HG03378 (cell line): Measurements from ENCODE around the gene CAMK1G.

Experiments used
- ATAC-seq: cut with Tn5 transposase; IDR thresholded peaks from one replicate; pipeline ENCODE4 v1.9.1; 2021; ENCODE audit warnings: mild to moderate bottlenecking, moderate library complexity; ENCODE audit not compliant: unreplicated experiment

CAMK1G gene

DNA sequence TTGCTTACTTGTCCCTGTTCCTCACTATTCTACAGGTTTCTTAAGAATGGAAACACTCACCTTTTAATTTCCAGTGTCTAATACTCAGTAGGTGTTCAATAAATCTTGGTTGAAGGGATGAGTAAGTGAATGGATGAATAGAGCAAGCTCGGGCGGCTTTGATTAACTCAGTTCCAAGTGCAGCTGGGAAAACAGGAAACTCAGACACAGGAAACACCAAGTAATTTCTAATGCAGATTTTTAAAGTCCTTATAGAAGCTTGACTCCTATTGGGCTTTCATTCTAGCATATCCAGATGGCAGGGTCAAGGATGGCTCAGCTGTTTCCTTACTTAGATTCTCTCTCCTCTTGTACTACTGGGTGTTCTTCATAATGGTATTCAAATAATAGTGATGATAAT, 14.0 kb downstream of the CAMK1G start:
- no peak for ATAC-seq

DNA sequence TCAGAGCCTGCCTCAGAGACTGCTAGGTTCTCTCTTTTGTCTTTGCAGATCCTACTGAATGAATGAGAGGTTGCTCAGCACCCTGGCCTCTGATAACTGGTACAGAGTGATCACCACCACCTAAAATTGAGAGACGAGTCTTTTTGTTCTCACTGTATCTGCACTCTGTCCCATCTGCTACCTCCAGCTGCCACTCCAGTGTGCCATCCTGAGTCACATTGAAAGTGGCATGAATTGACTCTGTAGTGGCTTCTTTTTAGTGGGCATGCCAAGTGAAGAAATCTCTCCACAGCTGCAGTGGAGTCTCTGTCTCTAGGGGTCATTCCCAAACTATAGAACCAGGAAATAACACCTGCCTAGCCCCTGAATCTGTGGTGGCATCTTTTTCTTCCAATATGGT, 14.7 kb downstream of the CAMK1G start:
- no peak for ATAC-seq

DNA sequence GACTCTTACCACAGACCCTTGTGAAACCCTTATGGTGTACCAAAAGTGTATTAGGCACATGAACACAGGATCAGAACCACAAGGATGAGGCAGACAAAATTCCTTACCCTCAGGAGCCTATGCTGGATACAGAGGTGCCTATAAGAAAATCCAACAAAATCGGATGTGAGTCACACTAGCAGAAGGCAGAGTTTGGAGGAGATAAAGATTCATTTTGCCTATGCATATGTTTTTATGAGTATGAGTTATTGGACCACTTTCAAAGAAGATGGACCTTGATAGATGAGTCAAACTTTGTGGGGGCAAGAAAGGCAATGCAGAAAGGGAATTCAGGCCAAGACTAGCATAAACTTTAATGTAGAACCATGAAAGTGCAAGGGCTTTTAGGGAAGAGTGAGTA, 17.0 kb downstream of the CAMK1G start:
- no peak for ATAC-seq

DNA sequence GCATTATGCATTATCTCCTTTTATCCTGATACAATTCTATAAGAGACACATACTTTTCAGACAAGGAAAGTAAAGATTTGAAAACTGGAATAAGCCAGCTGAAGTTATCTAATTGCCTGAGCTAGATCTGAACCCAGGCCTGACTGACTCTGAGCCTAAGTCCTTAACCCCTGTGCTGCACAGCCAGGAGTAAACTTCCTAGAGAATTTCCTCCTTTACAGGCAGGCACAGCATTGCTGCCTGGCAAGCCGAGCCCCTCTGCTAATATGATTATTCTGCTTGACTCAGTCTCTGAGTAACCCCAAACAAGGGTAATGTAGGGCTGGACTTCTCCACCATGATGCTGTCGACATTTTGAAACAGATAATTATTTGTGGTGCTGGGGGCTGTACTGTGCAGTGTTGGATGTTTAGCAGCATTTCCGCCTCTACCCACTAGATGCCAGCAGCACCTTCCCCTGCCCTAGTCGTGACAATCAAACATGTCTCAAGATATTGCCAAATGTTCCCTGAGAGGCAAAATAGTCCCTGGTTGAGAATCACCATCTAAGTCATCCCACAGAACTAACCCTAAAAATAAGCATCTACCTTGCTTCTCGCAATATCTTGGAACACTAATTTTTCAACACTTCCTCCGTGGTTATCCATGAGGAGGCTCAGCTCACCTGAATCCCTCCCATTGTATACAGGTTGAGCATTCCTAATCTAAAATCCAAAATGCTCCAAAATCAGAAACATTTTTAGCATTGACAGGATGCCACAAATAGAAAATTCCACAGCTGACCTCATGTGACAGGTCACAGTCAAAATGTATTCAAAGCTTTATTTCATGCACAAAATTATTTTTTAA, 18.5 kb downstream of the CAMK1G start:
- no peak for ATAC-seq

DNA sequence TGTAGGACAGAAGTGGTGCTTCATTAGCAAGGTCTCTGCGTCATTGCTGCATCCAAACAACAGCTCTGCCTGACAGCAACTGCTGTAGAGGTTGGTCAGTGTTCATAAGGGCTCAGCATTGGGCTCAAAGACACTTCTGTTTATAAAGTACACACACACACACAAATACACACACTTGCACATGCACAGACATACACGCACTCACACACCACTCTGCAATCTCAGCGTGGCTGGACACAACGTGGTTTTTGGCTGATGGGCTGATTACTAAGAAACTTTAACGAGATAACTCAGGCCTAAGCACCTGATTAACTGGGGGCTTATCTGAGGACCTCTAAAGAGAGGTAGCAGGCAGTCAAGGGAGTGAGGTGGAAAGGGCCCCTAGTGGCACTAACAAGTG, 20.4 kb downstream of the CAMK1G start:
- ATAC-seq = no peak

DNA sequence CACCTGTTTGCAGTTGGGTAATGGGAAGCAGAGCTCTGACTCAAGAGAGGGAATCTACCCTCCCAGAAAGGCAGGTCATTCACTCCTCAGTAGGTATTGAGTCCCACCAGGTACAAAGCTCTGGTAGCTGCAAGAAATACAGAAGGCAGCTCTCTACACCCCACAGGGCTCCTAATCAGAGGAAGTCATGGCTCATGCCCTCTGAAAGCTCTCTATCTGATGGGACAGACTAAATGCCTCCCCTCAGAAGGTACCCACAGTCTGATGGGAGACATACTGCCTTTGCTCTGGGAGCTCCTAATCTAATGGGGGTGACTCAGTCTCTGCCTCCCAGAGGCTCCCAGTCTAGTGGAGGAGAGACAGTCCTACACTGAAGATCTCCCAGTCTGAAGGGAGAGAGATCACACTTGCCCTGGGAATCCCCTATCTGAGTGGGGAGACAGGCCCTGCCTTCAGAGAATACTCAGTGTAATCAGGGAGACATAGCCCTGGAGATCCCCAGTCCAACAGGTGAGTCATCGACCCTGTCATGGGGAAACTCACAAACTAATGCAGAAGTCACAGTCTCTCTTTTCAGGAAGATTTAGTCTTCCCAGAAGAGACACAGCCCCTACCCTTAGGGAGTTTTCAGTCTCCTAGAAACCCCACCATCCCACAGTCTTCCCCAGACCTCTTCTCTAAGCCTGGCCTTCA, 23.7 kb downstream of the CAMK1G start:
- peak; percentile 92 for ATAC-seq

DNA sequence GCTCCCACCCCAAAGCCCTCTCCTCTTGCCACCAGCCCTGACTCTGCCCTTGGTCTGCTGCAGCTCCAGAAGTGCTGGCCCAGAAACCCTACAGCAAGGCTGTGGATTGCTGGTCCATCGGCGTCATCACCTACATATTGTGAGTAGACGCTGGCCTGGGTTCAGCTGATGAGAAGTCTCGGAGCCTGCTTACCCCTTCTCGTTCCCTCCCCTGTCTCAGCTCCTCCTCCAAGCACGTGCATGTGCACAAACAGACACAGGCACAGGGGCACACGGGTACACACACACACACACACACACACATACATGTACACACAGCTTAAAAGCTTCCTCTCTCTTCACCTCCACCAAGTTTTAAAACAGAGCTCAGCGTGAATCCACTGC, 24.3 kb downstream of the CAMK1G start:
- no peak for ATAC-seq

DNA sequence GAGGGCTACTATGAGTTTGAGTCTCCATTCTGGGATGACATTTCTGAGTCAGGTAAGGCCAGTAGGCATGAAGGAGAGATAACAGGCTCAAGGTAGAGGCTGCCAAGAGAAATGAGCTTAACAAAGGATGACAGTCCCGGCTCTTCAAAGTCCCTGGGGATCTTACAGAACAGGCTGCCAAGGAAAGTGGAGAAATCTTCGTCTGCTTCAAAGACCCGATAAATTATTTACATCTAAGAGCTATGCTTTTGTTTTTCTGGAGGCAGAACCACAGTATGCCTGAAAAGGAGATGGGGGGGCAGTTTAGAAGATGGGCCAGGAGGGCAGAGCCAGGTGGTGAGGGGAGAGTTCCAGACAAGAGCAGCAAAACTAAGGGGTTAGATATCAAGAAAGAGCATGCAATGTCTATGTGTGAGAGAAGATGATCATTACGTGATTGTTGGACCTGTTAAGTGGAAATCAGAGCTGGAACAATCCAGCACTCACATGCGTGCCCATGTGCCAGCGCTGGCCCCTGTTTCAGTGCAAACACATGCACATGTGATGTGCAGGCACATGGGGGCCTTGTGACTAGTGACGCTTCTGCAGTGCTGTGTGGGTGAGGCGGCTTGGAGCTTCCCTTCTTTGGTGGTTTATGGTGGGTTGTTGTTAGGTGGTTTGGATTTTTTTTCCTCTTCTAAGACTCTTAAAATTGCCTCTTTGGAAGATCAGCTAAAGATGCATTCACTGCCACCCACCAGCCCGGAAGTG, 25.7 kb downstream of the CAMK1G start:
- no peak for ATAC-seq

DNA sequence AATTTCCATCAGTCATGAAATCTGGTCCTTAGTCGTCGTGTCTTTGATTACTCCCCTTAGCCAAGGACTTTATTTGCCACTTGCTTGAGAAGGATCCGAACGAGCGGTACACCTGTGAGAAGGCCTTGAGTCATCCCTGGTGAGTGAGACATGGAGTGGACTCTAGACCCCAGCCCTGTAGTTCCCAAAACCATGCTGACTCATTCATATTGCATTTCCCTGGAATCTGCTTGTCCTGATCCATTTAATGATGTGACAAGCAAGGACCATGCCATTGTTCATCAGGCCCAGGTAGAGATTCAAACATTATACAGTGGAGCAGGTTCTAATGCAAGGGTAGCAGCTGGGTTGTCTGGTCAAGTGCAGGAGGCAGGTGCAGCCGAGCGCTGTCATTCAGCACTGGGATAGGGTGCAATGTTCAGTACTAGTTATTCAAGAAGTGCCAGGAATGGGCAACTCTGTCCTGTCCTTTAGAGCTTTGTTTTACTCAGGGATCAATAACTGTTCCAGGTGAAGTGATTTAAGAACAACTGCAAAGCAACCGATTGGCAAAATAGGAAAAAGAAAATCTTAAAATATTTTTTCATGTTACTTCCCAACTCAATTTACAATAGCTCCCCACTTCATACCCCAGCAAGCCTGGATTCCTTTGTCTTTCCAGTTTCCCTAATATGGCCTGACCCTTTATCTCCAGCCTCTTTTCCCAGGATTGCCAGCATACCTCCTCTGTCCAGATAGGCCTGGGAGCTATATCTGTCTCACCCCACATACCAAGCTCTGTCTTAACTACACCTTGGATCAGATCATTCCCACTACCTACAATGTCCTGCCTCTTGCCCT, 26.5 kb downstream of the CAMK1G start:
- no peak for ATAC-seq

DNA sequence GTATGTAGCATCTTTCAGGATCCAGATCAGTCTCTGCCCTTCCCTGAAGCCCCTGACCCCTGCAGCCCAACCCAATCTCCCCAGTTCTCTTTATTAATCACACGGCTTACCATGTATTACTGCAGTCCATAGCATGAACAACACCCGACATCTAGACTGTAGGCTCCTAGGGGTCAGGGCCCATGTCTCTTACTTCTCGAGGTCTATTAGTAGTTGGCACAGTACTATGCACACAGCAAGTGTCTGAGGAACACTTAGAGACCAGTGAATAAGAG, 27.1 kb downstream of the CAMK1G start:
- no peak for ATAC-seq

DNA sequence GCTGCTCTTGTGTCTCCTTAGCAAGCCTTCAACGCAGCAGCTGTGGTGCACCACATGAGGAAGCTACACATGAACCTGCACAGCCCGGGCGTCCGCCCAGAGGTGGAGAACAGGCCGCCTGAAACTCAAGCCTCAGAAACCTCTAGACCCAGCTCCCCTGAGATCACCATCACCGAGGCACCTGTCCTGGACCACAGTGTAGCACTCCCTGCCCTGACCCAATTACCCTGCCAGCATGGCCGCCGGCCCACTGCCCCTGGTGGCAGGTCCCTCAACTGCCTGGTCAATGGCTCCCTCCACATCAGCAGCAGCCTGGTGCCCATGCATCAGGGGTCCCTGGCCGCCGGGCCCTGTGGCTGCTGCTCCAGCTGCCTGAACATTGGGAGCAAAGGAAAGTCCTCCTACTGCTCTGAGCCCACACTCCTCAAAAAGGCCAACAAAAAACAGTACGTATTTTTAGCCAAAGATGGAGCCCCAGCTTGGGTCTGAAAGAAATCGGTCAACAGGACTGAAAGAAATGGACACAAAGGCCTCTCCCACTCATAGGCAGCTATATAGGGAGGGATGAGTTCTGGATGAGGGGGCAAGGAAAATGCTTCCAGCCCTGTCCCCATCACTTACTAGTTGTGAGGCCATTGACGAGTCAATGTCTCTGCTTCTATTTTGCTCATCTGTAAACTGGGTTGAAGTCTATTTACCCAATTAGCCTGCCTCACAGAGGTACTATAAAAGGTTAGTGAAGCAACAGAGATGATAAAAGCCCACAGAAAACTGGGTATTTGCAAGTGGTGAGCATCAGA, 28.5 kb downstream of the CAMK1G start:
- ATAC-seq = no peak

DNA sequence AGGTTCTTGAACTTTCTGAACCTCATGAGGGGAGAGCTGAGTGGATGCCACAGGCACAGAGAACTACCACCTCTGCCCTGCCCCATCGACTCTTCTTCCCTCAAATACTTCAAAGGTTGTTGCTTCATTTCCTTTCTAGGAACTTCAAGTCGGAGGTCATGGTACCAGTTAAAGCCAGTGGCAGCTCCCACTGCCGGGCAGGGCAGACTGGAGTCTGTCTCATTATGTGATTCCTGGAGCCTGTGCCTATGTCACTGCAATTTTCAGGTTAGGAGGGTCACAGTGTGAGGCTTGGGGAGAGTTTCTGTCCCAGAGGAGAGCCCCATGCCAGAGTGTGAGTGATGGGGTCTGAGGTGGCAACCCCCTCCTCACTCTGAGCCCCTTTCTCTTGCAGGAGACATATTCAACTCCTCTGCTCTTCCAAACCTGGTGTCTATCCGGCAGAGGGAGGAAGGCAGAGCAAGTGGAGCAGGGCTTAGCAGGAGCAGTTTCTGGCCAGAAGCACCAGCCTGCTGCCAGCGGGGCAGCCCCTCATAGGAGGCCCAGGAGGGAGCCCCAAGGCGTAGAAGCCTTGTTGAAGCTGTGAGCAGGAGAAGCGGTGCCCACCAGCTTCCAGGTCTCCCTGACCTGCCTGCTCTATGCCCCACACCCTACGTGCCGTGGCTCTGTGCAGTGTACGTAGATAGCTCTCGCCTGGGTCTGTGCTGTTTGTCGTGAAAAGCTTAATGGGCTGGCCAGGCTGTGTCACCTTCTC, 29.3 kb downstream of the CAMK1G start:
- no peak for ATAC-seq

DNA sequence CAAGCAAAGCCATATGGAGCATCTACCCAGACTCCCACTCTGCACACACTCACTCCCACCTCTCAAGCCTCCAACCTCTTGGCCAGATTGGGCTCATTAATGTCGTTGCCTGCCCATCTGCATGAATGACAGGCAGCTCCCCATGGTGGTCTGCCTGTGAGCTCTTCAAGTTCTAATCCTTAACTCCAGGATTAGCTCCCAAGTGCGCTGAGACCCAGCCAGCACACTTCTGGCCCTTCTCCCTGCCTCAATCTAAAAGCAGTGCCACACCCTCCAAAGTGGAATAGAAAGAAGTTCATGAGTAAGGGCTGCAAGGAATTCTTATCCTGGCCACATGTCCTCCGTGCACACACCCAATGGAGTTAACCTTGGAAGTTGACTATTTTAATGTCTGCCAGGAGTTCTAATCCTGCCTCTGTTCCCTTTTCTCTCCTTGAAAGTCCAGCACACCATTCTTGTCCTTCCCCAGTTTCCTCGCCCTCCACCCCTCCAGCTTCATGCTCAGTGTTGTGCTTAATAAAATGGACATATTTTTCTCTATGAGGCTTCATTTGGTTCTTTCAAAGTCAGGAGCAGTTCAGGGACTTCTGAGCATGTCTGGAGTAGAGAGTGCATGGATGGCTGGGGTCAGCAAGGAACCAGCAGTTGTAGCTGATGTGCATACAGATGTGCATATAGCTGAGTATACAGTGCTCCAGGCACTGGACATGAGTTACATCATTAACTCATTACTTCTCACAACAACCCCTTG, 30.1 kb downstream of the CAMK1G start:
- no peak for ATAC-seq

DNA sequence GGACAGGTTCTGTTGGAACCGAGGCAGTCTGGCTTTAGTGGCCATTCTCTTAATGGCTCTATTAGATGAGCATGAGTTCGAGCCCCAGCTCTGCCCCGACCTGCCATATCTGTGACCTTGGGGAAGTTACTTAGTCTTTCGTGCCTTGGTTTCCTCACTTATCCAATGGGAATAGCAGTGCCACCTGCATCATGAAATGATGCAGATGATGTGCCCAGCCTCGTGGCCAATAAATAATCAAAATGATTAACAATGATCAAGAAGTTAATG, 30.6 kb downstream of the CAMK1G start:
- ATAC-seq = no peak

DNA sequence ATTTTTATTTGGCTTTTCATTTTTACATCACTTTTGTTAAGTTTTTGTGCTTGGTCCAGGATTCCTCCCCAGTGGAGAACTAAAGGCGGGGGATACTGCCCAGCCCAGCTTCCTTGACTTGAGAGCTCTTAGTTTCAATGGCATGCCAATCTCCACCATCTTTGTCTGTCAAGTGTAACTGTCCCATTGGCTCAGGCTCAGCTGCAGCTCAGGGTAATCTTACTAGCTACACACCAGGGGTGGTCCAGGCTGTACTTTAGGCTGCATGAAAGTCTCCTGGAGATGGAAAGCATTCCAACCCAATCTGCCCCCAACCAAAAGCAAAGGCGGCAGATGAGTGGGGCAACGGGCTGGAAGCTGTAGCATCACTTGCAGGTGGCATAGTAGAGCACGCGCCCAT, 31.4 kb downstream of the CAMK1G start:
- ATAC-seq = no peak

DNA sequence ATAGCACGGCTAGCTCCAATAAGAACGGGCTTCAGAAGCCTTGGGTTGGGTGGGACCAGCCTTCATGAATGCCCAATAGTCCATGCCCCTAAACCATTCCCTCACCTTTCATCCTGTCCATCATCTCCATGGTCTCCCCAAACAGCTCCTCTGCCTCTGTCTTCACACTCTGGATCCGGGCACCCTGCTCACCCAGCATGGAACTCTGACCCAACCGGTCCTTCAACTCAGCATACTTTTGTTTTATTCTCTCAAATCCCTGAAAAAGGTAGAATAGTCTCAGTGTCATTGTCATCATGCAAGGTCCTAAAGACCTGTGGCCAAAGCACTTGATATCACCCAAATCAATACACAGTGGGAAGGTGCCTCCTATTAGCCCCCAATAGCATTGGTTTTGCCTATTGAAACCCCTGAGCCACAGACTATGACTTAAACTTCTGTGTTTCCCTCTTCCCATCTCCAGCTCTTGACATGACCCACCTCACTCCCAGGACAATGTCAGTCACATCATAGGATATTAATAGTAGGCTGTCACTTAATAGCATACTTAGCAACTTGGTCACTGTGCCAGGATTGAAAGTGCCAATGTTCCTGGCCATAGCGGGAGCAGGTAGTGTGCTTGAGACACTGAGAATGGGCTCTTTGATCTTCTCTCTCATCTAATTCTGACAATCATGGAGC, 33.0 kb downstream of the CAMK1G start:
- no peak for ATAC-seq

DNA sequence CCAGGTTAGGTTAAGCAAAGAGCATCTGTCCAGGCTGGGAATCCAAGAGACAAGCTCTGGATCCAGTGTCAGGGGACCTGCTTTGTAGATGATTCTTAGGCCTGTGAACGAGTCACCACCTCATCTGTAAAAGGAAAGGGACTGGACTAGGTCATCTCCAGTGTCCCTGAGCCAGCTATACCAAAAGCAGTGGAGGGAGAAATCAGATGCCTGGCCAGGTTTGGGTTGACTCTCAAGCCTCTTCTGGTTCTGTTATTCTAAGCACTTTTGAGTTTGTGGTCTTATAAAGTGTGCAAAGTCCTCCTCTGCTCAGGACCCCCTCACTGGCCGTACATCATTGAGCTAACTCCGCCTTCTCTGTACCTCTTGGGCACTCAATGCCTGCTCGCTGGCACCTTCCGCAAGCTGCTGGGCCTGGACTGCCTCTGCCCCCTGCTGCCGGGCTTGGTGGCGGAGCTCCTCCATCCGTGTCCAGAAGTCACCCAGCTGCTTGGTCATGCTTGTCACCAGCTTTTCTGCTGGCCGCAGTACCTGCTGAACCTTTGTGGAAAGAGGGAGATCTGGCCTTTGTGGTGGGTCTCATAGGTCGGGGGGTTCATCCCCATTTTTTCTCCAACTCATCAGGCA, 33.6 kb downstream of the CAMK1G start:
- ATAC-seq = no peak

DNA sequence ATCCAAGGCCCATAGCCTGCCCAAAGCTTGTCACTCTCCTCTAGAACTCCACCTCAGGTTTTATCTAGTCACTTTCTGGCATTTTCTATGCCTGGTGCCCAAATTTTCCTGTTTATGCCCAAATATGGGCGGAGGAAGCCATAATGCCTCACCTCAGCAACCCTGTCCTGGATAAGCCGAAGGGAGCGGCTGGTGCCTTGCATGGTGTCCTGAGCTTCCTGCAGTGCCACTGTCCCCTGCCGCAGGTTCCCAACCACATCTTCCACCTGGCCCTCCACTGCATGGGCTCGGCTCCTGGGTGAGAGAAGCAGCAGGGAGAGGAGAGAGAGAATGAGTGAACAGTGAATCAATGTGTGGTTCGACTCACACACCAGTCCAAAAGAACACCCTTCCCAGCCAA, 34.2 kb downstream of the CAMK1G start:
- ATAC-seq = no peak
